ENCODE results near the gene SUPT4H1. TPM values are rescaled to one million over a fixed set of nuclear protein-coding genes. Genes with fewer than 3 reads are reported as not detected.

The SUPT4H1 gene
- total and polyA plus RNA-seq, 2 of the 4 experiments (the other 2 are of a cell fraction) = 51.6 to 129 TPM

Small RNA genes lying within 50 kb of the gene (microRNA-seq; reads per million reads assigned to microRNA genes)
- gene MIR4736 (ENCODE audit: insufficient read depth in 1 of 2, insufficient read length in 1 of 2, unreplicated experiment in 1 of 2) = 0 reads per million in 2 experiments

Small RNA genes lying within 50 kb of the gene (small RNA-seq; reads per million reads assigned to genes)
- 0 reads per million in 5 experiments for gene MIR4736

Other genes starting within 250 kb of the SUPT4H1 start
- gene OR4D1, start 203.8 kb downstream of the SUPT4H1 start, total RNA-seq (2012; rRNA removed) = not detected in 2 replicates
- not detected in 2 replicates for gene OR4D1, start 203.8 kb downstream of the SUPT4H1 start, polyA plus RNA-seq (2012; rRNA removed)
- gene OR4D2, start 185.2 kb downstream of the SUPT4H1 start, total RNA-seq (2012; rRNA removed) = not detected in 2 replicates
- gene OR4D2, start 185.2 kb downstream of the SUPT4H1 start, polyA plus RNA-seq (2012; rRNA removed) = not detected in 2 replicates
- gene EPX, start 159.5 kb downstream of the SUPT4H1 start, total RNA-seq (2012; rRNA removed) = not detected in 2 replicates
- not detected in 2 replicates for gene EPX, start 159.5 kb downstream of the SUPT4H1 start, polyA plus RNA-seq (2012; rRNA removed)
- 8.9 and 11.5 TPM in 2 replicates for gene MKS1, start 132.9 kb downstream of the SUPT4H1 start, total RNA-seq (2012; rRNA removed)
- 11.0 and 13.2 TPM in 2 replicates for gene MKS1, start 132.9 kb downstream of the SUPT4H1 start, polyA plus RNA-seq (2012; rRNA removed)
- gene LPO, start 113.6 kb downstream of the SUPT4H1 start, total RNA-seq (2012; rRNA removed) = not detected in 2 replicates
- not detected in 2 replicates for gene LPO, start 113.6 kb downstream of the SUPT4H1 start, polyA plus RNA-seq (2012; rRNA removed)
- not detected in 2 replicates for gene MPO, start 71.3 kb downstream of the SUPT4H1 start, total RNA-seq (2012; rRNA removed)
- not detected in 2 replicates for gene MPO, start 71.3 kb downstream of the SUPT4H1 start, polyA plus RNA-seq (2012; rRNA removed)
- gene TSPOAP1, start 23.4 kb downstream of the SUPT4H1 start, total RNA-seq (2012; rRNA removed) = 0.56 and 0.90 TPM in 2 replicates
- gene TSPOAP1, start 23.4 kb downstream of the SUPT4H1 start, polyA plus RNA-seq (2012; rRNA removed) = 1.2 and 1.6 TPM in 2 replicates
- under 0.01 TPM in 2 replicates for gene RNF43, start 65.3 kb upstream of the SUPT4H1 start, total RNA-seq (2012; rRNA removed)
- gene RNF43, start 65.3 kb upstream of the SUPT4H1 start, polyA plus RNA-seq (2012; rRNA removed) = not detected in 2 replicates
- not detected in 2 replicates for gene HSF5, start 136.2 kb upstream of the SUPT4H1 start, total RNA-seq (2012; rRNA removed)
- gene HSF5, start 136.2 kb upstream of the SUPT4H1 start, polyA plus RNA-seq (2012; rRNA removed) = not detected in 2 replicates
- gene MTMR4, start 162.4 kb upstream of the SUPT4H1 start, total RNA-seq (2012; rRNA removed) = 42.5 and 60.0 TPM in 2 replicates
- gene MTMR4, start 162.4 kb upstream of the SUPT4H1 start, polyA plus RNA-seq (2012; rRNA removed) = 13.2 and 15.0 TPM in 2 replicates

Data from IMR-90 (cell line).